Colonic mucosa (tissue), 4 donors: ENCODE measurements around the gene ICA1L. TPM values are rescaled to one million over a fixed set of nuclear protein-coding genes. Genes with fewer than 3 reads are reported as not detected.
"Not testable (repeated sequence)": the region's sequence is repeated elsewhere in the genome, so short reads cannot be mapped to it uniquely, and the experiment has no call there.

Source experiments
- DNase-seq: peaks from one replicate; pipeline ENCODE4 v3.0.0-alpha.2; 2020
- H3K27ac ChIP-seq: fragments of 200-600 bp; one replicate; pipeline ENCODE4 v1.8.0; 2021
- H3K27me3 ChIP-seq: fragments of 200-600 bp; one replicate; pipeline ENCODE4 v1.8.0; 2021
- H3K36me3 ChIP-seq: fragments of 200-600 bp; one replicate; pipeline ENCODE4 v1.8.0; 2021
- H3K4me1 ChIP-seq: fragments of 200-600 bp; one replicate; pipeline ENCODE4 v1.8.0; 2021; ENCODE audit warnings: mild to moderate bottlenecking
- H3K4me3 ChIP-seq: fragments of 200-600 bp; one replicate; pipeline ENCODE4 v1.8.0; 2021
- H3K9ac ChIP-seq, 2 donors: one replicate each; pipeline ENCODE4 v1.7.0; 2013; ENCODE audit warnings: control low read depth in 2 of 2, low read depth in 2 of 2, low read length in 2 of 2
- H3K9me3 ChIP-seq: fragments of 200-600 bp; one replicate; pipeline ENCODE4 v1.8.0; 2021
- intact Hi-C: fragments of 100-400 bp; cut with DNase I; formaldehyde crosslinking; loops from one replicate; pipeline ENCODE4 v1.14.1; 2022
- total RNA-seq, 2 donors: library from RNA; stranded (reverse); fragmentation: NEBNext Ultra II Directional in 1 of 2; extraction: Animal tissue kit (Norgen Biotek cat#: 25700) in 1 of 2; gene quantifications; one replicate each; pipeline ENCODE4 v1.2.1, GENCODE V29; 2021
- TF ChIP-seq, protein P1 (sequence below): fragments of 200-600 bp; IDR thresholded peaks from one replicate; pipeline ENCODE4 v1.8.0; 2022; ENCODE audit warnings: antibody characterized with exemption, mild to moderate bottlenecking
- donor health status: healthy.
- donor health status: DM: no; HTN: no; CAD: no.
- donor health status: DM: no; HTN: no; CAD: no.

ICA1L gene
- total RNA-seq, 2 donors from 2014 or later, result 0.54 to 1.8 TPM

DNA sequence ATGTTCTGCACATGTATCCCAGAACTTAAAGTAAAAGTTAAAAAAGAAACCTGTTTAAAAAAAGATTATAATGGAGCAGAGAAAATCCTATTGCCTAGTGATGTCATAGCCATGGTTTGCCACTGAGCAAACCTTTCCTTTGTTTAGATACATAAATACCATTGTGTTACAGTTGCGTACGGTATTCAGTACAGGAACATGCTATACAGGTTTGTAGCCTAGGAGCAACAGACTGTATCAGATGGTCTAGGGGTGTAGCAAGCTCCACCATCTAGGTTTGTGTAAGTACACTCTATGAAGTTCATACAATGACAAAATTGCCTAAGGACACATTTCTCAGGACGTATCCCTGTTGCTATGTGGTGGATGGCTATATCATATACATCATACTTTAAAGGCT, 13.0 kb downstream of the ICA1L start:
- intact Hi-C loops, result no loop called here
- Histone ChIP-seq H3K27me3 (no peaks in the 10 kb centered on the region), H3K9me3 (no peaks in the 10 kb centered on the region), H3K4me1 (no peaks in the 10 kb centered on the region), H3K27ac (no peak overlapping the region), H3K4me3 (no peak overlapping the region), H3K9ac (no peak overlapping the region), H3K36me3 (no peaks in the 10 kb centered on the region)
- TF ChIP-seq, protein P1, sequence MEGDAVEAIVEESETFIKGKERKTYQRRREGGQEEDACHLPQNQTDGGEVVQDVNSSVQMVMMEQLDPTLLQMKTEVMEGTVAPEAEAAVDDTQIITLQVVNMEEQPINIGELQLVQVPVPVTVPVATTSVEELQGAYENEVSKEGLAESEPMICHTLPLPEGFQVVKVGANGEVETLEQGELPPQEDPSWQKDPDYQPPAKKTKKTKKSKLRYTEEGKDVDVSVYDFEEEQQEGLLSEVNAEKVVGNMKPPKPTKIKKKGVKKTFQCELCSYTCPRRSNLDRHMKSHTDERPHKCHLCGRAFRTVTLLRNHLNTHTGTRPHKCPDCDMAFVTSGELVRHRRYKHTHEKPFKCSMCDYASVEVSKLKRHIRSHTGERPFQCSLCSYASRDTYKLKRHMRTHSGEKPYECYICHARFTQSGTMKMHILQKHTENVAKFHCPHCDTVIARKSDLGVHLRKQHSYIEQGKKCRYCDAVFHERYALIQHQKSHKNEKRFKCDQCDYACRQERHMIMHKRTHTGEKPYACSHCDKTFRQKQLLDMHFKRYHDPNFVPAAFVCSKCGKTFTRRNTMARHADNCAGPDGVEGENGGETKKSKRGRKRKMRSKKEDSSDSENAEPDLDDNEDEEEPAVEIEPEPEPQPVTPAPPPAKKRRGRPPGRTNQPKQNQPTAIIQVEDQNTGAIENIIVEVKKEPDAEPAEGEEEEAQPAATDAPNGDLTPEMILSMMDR, result no peak
- DNase-seq, result no peak

DNA sequence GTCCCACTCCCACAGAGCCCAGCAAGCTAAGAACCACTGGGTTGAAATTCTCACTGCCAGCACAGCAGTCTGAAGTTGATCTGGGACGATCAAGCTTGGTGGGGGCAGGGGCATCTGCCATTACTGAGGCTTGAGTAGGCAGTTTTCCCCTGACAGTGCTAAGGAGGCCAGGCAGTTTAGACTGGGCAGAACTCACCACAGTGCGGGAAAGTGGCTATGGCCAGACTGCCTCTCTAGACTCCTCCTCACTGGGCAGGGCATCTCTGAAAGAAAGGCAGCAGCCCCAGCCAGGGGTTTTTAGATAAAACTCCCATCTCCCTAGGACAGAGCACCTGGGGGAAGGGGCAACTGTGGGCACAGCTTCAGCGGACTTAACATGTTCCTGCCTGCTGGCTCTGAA, 22.2 kb downstream of the ICA1L start:
- H3K9ac ChIP-seq, H3K4me1 ChIP-seq, H3K9me3 ChIP-seq, H3K27me3 ChIP-seq, DNase-seq, H3K27ac ChIP-seq, H3K4me3 ChIP-seq, H3K36me3 ChIP-seq: not testable (repeated sequence)
- intact Hi-C loops, result loop anchor here (10.0 kb wide), 1 partner anchor 1025 kb away; no protein-coding TSS in a partner anchor

DNA sequence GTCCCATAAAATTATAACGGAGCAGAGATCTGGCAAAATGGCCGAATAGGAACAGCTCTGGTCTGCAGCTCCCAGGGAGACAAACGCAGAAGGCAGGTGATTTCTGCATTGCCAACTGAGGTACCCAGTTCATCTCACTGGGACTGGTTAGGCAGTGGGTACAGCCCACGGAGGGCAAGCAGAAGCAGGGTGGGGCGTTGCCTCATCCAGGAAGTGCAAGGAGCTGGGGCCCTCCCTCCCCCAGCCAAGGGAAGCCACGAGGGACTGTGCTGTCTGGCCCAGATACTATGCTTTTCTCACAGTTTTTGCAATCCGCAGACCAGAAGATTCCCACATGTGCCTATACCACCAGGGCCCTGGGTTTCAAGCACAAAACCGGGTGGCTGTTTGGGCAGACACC, 22.8 kb downstream of the ICA1L start:
- H3K4me3 ChIP-seq, result no peak overlapping the region
- TF ChIP-seq, protein P1, result no peak
- no peak overlapping the region for H3K9ac ChIP-seq
- intact Hi-C loops, result loop anchor here (10.0 kb wide), 1 partner anchor 1026 kb away; no protein-coding TSS in a partner anchor
- no peaks in the 10 kb centered on the region for H3K27me3 ChIP-seq
- no peaks in the 10 kb centered on the region for H3K4me1 ChIP-seq
- no peak for DNase-seq
- no peak overlapping the region for H3K27ac ChIP-seq
- H3K36me3 ChIP-seq, result no peaks in the 10 kb centered on the region
- no peaks in the 10 kb centered on the region for H3K9me3 ChIP-seq

DNA sequence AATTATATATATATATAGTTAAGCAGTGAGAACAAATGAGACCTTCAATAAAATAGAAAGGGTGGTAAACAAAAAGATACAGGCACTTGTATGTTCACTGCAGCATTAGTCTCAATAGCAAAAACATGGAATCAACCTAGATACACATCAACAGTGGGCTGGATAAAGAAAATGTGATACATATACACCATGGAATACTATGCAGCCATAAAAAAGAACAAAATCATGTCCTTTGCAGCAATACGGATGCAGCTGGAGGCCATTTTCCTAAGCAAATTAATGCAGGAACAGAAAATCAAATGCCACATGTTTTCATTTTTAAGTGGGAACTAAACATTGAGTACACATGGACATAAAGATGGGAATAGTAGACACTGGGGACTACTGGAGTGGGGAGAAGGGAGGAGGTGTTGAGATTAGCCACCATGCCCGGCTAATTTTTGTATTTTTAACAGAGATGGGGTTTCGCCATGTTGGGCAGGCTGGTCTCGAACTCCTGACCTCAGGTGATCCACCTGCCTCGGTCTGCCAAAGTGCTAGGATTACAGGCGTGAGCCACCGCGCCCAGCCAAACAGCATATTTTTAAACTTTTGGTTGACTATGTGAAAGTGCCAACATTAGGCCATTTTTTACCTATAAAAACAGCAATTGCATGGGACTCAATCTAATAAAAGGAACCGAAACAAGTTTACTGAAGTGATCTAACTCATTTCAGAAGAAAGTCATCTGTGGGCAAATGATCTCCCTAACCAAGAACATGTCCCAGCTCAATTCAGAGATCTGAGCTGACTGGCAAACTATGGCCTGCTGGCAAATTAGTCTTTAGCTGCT, 23.7 kb downstream of the ICA1L start:
- intact Hi-C loops, result loop anchor here (10.0 kb wide), 1 partner anchor 1027 kb away; no protein-coding TSS in a partner anchor
- H3K27me3 ChIP-seq, result no peaks in the 10 kb centered on the region
- no peak overlapping the region for H3K27ac ChIP-seq
- H3K36me3 ChIP-seq, result no peaks in the 10 kb centered on the region
- H3K4me1 ChIP-seq, result no peaks in the 10 kb centered on the region
- H3K9ac ChIP-seq, result no peak overlapping the region
- H3K4me3 ChIP-seq, result no peak overlapping the region
- TF ChIP-seq, protein P1, result no peak
- no peak for DNase-seq
- H3K9me3 ChIP-seq, result no peaks in the 10 kb centered on the region

DNA sequence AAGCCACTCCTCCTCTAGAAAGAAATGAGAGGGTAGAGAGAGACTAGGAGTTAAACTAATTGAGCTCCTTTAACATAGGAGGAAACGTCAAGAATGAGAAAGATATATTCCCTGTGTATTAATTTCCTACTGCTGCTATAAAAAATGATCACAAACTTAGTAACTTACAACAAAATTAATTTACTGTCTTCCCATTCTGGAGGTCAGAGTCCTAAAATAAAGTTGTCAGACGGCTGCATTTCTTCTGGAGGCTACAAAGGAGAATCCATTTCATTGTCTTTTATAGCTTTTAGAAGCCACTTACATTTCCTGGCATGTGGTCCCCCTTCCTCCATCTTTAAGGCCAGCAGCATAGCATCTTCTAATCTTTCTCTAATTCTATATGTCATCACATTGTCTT, 26.9 kb downstream of the ICA1L start:
- no peaks in the 10 kb centered on the region for H3K36me3 ChIP-seq
- TF ChIP-seq, protein P1, result no peak
- H3K4me1 ChIP-seq, result no peaks in the 10 kb centered on the region
- intact Hi-C loops, result loop anchor here (10.0 kb wide), 1 partner anchor 1030 kb away; no protein-coding TSS in a partner anchor
- H3K27me3 ChIP-seq, result no peaks in the 10 kb centered on the region
- no peak overlapping the region for H3K4me3 ChIP-seq
- H3K9me3 ChIP-seq, result no peaks in the 10 kb centered on the region
- no peak overlapping the region for H3K9ac ChIP-seq
- DNase-seq, result no peak
- H3K27ac ChIP-seq, result no peak overlapping the region

DNA sequence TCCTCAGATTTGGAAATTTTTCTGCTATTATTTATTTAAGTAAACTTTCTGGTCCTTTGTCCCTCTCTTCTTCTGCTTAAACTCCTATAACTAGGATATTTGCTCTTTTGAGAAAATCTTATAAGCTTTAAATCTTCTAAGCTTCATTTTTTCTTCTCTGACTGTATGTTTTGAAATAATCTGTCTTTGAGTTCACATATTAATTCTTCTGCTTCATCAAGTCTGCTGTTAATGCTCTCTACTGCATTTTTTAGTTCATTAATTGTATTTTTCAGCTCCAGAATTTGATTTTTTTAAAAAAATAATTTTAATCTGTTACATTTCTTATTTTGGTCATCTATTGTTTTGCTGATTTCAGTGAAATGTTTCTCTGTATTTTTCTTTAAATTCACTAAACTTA, 28.9 kb downstream of the ICA1L start:
- Histone ChIP-seq H3K4me1 (no peaks in the 10 kb centered on the region), H3K9me3 (no peaks in the 10 kb centered on the region), H3K27ac (no peak overlapping the region), H3K36me3 (no peaks in the 10 kb centered on the region), H3K9ac (no peak overlapping the region), H3K4me3 (no peak overlapping the region), H3K27me3 (no peaks in the 10 kb centered on the region)
- DNase-seq, result no peak
- intact Hi-C loops, result loop anchor here (10.0 kb wide), 1 partner anchor 1032 kb away; no protein-coding TSS in a partner anchor
- TF ChIP-seq, protein P1, result no peak
